GM12892 (cell line): ENCODE data around the gene PTPRN2.

Experiments used
- POLR2A ChIP-seq: IDR thresholded peaks from 2 replicates; pipeline ENCODE4 v1.6.1; 2011; ENCODE audit warnings: low read depth, low read length, control low read depth
- POLR2AphosphoS5 ChIP-seq: IDR thresholded peaks from 2 replicates; pipeline ENCODE4 v1.6.1; 2011; ENCODE audit warnings: low read depth, low read length, control low read depth

- TF ChIP-seq POLR2A (no peak), POLR2AphosphoS5 (no peak)
These were observed 420.2 kb downstream of the PTPRN2 start for GRCh38 chr7:158167373-158167772.
